Measurements from ENCODE around the gene CYGB.

DNA sequence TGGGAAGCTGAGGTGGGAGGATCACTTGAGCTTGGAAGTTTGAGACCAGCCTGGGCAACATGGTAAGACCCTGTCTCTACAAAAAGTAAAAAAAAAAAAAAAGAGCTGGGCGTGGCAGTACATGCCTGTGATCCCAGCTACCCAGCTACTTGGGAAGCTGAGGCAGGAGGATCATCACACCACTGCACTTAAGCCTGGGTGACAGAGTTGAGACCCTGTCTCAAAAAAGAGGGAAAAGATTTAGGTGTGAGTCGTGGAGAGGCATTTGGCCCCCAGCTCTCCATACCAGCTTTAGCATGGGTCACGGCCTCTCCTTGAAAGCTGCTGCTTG lies 29.1 kb upstream of the CYGB start:
- TF ChIP-seq, protein P1, sequence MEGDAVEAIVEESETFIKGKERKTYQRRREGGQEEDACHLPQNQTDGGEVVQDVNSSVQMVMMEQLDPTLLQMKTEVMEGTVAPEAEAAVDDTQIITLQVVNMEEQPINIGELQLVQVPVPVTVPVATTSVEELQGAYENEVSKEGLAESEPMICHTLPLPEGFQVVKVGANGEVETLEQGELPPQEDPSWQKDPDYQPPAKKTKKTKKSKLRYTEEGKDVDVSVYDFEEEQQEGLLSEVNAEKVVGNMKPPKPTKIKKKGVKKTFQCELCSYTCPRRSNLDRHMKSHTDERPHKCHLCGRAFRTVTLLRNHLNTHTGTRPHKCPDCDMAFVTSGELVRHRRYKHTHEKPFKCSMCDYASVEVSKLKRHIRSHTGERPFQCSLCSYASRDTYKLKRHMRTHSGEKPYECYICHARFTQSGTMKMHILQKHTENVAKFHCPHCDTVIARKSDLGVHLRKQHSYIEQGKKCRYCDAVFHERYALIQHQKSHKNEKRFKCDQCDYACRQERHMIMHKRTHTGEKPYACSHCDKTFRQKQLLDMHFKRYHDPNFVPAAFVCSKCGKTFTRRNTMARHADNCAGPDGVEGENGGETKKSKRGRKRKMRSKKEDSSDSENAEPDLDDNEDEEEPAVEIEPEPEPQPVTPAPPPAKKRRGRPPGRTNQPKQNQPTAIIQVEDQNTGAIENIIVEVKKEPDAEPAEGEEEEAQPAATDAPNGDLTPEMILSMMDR (IDR thresholded peaks at IDR 0.05; ENCODE audit: low read depth, low read length, missing input control), result no peak
- TF ChIP-seq RAD21 (IDR thresholded peaks at IDR 0.05), result no peak
- TF ChIP-seq, protein P2, sequence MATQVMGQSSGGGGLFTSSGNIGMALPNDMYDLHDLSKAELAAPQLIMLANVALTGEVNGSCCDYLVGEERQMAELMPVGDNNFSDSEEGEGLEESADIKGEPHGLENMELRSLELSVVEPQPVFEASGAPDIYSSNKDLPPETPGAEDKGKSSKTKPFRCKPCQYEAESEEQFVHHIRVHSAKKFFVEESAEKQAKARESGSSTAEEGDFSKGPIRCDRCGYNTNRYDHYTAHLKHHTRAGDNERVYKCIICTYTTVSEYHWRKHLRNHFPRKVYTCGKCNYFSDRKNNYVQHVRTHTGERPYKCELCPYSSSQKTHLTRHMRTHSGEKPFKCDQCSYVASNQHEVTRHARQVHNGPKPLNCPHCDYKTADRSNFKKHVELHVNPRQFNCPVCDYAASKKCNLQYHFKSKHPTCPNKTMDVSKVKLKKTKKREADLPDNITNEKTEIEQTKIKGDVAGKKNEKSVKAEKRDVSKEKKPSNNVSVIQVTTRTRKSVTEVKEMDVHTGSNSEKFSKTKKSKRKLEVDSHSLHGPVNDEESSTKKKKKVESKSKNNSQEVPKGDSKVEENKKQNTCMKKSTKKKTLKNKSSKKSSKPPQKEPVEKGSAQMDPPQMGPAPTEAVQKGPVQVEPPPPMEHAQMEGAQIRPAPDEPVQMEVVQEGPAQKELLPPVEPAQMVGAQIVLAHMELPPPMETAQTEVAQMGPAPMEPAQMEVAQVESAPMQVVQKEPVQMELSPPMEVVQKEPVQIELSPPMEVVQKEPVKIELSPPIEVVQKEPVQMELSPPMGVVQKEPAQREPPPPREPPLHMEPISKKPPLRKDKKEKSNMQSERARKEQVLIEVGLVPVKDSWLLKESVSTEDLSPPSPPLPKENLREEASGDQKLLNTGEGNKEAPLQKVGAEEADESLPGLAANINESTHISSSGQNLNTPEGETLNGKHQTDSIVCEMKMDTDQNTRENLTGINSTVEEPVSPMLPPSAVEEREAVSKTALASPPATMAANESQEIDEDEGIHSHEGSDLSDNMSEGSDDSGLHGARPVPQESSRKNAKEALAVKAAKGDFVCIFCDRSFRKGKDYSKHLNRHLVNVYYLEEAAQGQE (IDR thresholded peaks at IDR 0.05), result no peak
- TF ChIP-seq YY1 (IDR thresholded peaks at IDR 0.05), result no peak
- TF ChIP-seq GABPA (IDR thresholded peaks at IDR 0.05 in 1 of 2, conservative IDR thresholded peaks at IDR 0.05 in 1 of 2), result no peak
- no peak for TF ChIP-seq JUND (IDR thresholded peaks at IDR 0.05)
- no peak for TF ChIP-seq RXRA (IDR thresholded peaks at IDR 0.05)
- no peak for TF ChIP-seq EGR1 (IDR thresholded peaks at IDR 0.05; ENCODE audit: low read depth in 2 of 2)
- TF ChIP-seq, protein P3, sequence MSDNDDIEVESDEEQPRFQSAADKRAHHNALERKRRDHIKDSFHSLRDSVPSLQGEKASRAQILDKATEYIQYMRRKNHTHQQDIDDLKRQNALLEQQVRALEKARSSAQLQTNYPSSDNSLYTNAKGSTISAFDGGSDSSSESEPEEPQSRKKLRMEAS (IDR thresholded peaks at IDR 0.05), result no peak
- no peak for TF ChIP-seq TAF1 (conservative IDR thresholded peaks at IDR 0.05)
- no peak for TF ChIP-seq FOXA1 (IDR thresholded peaks at IDR 0.05)
- TF ChIP-seq SP1 (IDR thresholded peaks at IDR 0.05), result no peak
- TF ChIP-seq, protein P4, sequence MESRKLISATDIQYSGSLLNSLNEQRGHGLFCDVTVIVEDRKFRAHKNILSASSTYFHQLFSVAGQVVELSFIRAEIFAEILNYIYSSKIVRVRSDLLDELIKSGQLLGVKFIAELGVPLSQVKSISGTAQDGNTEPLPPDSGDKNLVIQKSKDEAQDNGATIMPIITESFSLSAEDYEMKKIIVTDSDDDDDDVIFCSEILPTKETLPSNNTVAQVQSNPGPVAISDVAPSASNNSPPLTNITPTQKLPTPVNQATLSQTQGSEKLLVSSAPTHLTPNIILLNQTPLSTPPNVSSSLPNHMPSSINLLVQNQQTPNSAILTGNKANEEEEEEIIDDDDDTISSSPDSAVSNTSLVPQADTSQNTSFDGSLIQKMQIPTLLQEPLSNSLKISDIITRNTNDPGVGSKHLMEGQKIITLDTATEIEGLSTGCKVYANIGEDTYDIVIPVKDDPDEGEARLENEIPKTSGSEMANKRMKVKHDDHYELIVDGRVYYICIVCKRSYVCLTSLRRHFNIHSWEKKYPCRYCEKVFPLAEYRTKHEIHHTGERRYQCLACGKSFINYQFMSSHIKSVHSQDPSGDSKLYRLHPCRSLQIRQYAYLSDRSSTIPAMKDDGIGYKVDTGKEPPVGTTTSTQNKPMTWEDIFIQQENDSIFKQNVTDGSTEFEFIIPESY (IDR thresholded peaks at IDR 0.05), result no peak
- TF ChIP-seq, protein P5, sequence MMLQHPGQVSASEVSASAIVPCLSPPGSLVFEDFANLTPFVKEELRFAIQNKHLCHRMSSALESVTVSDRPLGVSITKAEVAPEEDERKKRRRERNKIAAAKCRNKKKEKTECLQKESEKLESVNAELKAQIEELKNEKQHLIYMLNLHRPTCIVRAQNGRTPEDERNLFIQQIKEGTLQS (IDR thresholded peaks at IDR 0.05), result no peak
